B cell (primary cell): ENCODE data around the gene PLCB1. TPM values are rescaled to one million over a fixed set of nuclear protein-coding genes. Genes with fewer than 3 reads are reported as not detected.

Source experiments
- ATAC-seq: fragments of 200-7000 bp; cut with Tn5 transposase; one replicate; pipeline ENCODE4 v1.10.0; 2021; ENCODE audit warnings: low read depth, mild to moderate bottlenecking, moderate number of reproducible peaks, moderate library complexity
- CTCF ChIA-PET: fragments of 350-600 bp; sonication (Branson Sonifier 250); formaldehyde crosslinking; loops from one replicate; lab custom pipeline; 2021; ENCODE audit warnings: antibody characterized with exemption, inconsistent platforms; lab: Charles Lee
- POLR2A ChIA-PET: fragments of 350-600 bp; sonication (Branson Sonifier 250); formaldehyde crosslinking; loops from one replicate; lab custom pipeline; 2021; ENCODE audit warnings: antibody characterized with exemption; lab: Charles Lee
- DNase-seq: peaks from one replicate; pipeline ENCODE4 v3.0.0; 2013
- H2AFZ ChIP-seq: 2 replicates; pipeline ENCODE4 v1.6.1; 2012; ENCODE audit warnings: mild to moderate bottlenecking, low read depth, low read length; ENCODE audit not compliant: insufficient read depth, poor library complexity, severe bottlenecking
- H3K27ac ChIP-seq, 2 donors: 1 replicate in 1 of 2; 2 replicates in 1 of 2; pipeline ENCODE4 v1.5.1; 2012 to 2013; ENCODE audit warnings: low read length in 2 of 2, mild to moderate bottlenecking in 2 of 2, moderate library complexity in 1 of 2
- H3K27me3 ChIP-seq, 4 experiments: fragments of 200-600 bp in 1 of 4; sonication (generic) in 1 of 4; replicated peaks in 1 of 4; 1 replicate in 2 of 4; 2 replicates in 2 of 4; pipeline versions ENCODE4 v1.6.1 to v1.7.0; 2013 to 2016; ENCODE audit warnings: low read length in 3 of 4, mild to moderate bottlenecking in 2 of 4, mixed read lengths in 1 of 4, moderate library complexity in 1 of 4; ENCODE audit not compliant: insufficient read depth in 4 of 4, control insufficient read depth in 3 of 4; ENCODE audit errors: control extremely low read depth in 1 of 4
- H3K36me3 ChIP-seq, 2 experiments: replicated peaks in 1 of 2; 1 replicate in 1 of 2; 2 replicates in 1 of 2; pipeline versions ENCODE4 v1.6.1 to v1.7.1; 2013; ENCODE audit warnings: low read length in 1 of 2; ENCODE audit not compliant: insufficient read depth in 2 of 2, control insufficient read depth in 1 of 2; ENCODE audit errors: control extremely low read depth in 1 of 2, extremely low read depth in 1 of 2
- H3K4me1 ChIP-seq, 2 donors: fragments of 200-600 bp in 1 of 2; sonication (generic) in 1 of 2; 1 replicate in 1 of 2; 2 replicates in 1 of 2; pipeline versions ENCODE4 v1.5.1 to v1.6.1; 2013 to 2017; ENCODE audit warnings: low read length in 2 of 2; ENCODE audit not compliant: control insufficient read depth in 2 of 2, insufficient read depth in 2 of 2
- H3K4me2 ChIP-seq: replicated peaks from 2 replicates; pipeline ENCODE3; 2012; ENCODE audit warnings: mild to moderate bottlenecking, low read depth, low read length; ENCODE audit not compliant: poor library complexity, severe bottlenecking
- H3K4me3 ChIP-seq, 5 experiments: fragments of 200-600 bp in 1 of 5; sonication (generic) in 1 of 5; 1 replicate in 3 of 5; 2 replicates in 2 of 5; pipeline versions ENCODE4 v1.5.1 to v1.7.0; 2011 to 2016; ENCODE audit warnings: low read length in 4 of 5, mild to moderate bottlenecking in 4 of 5, low read depth in 2 of 5, control low read depth in 1 of 5, moderate library complexity in 1 of 5; ENCODE audit not compliant: insufficient read depth in 1 of 5; ENCODE audit errors: control extremely low read depth in 1 of 5, extremely low read depth in 1 of 5
- H3K79me2 ChIP-seq: fragments of 200-600 bp; sonication (generic); one replicate; pipeline ENCODE4 v1.6.0; 2016; ENCODE audit warnings: low read length; ENCODE audit not compliant: control insufficient read depth, insufficient read depth
- H3K9ac ChIP-seq: fragments of 200-600 bp; sonication (generic); 2 replicates; pipeline ENCODE4 v1.6.1; 2017; ENCODE audit warnings: mild to moderate bottlenecking, low read length, moderate library complexity
- H3K9me3 ChIP-seq, 3 donors: one replicate each; pipeline versions ENCODE4 v1.6.1 to v1.7.1; 2013; ENCODE audit warnings: low read length in 2 of 3; ENCODE audit not compliant: control insufficient read depth in 2 of 3, insufficient read depth in 1 of 3; ENCODE audit errors: control extremely low read depth in 1 of 3
- H4K20me1 ChIP-seq: 2 replicates; pipeline ENCODE4 v1.6.0; 2012; ENCODE audit warnings: mild to moderate bottlenecking, low read length; ENCODE audit not compliant: insufficient read depth, control insufficient read depth, poor library complexity, severe bottlenecking
- H3K27ac Mint-ChIP-seq: one replicate; pipeline ENCODE4 v1.8.0; 2021; ENCODE audit warnings: mixed read lengths
- H3K27me3 Mint-ChIP-seq: one replicate; pipeline ENCODE4 v1.8.0; 2021; ENCODE audit warnings: mixed read lengths
- H3K4me1 Mint-ChIP-seq: one replicate; pipeline ENCODE4 v1.8.0; 2021; ENCODE audit warnings: mixed read lengths
- H3K4me3 Mint-ChIP-seq: one replicate; pipeline ENCODE4 v1.8.0; 2021; ENCODE audit warnings: mixed read lengths
- H3K9me3 Mint-ChIP-seq: one replicate; pipeline ENCODE4 v1.8.0; 2022; ENCODE audit warnings: mixed read lengths; ENCODE audit not compliant: insufficient read depth
- CTCF ChIP-seq: fragments of 200-600 bp; IDR thresholded peaks from one replicate; pipeline ENCODE4 v1.8.0; 2022; ENCODE audit warnings: antibody characterized with exemption, mild to moderate bottlenecking
- EZH2 ChIP-seq: IDR thresholded peaks from 2 replicates; pipeline ENCODE4 v1.6.1; 2012; ENCODE audit warnings: borderline replicate concordance, low read depth, mild to moderate bottlenecking, moderate library complexity, low read length; ENCODE audit not compliant: insufficient read depth, poor library complexity, severe bottlenecking
- WGBS: methylation state at CpG from one replicate; pipeline ENCODE4 v1.1.5; 2013; ENCODE audit warnings: missing lambda C conversion rate; ENCODE audit not compliant: insufficient coverage; 5-methylcytosine and 5-hydroxymethylcytosine counted together
- intact Hi-C: fragments of 100-400 bp; cut with micrococcal nuclease; formaldehyde crosslinking; loops from one replicate; pipeline ENCODE4 v1.10.0; 2022
- polyA plus RNA-seq: library from polyadenylated mRNA; depleted of rRNA; stranded (reverse); fragments of >200 nt; gene quantifications from 2 replicates; pipeline ENCODE4 v1.2.3, GENCODE V29; 2012
- total RNA-seq, 2 donors: library from RNA; stranded (reverse); fragments of 120-200 nt in 1 of 2; gene quantifications; 1 replicate in 1 of 2; 2 replicates in 1 of 2; pipeline versions ENCODE4 v1.2.3 to v1.2.4, GENCODE V29; 2013 to 2022

PLCB1 gene
- total and polyA plus RNA-seq, 2 donors (not counting 1 experiment from before 2014, with no cell fraction given), result 0.18 to 0.47 TPM

GRCh38 chr20:8903655-8904605 lies 771.9 kb downstream of the PLCB1 start:
- WGBS, result no CpG with 5 or more reads among the region's 2 CpGs
- POLR2A ChIA-PET, result no interaction called here
- CTCF ChIA-PET, result no interaction called here

GRCh38 chr20:8909596-8909995 lies 777.5 kb downstream of the PLCB1 start:
- no peaks in the 10 kb centered on the region for H3K79me2 ChIP-seq
- intact Hi-C loops, result no loop called here
- no peak overlapping the region for H3K27ac Mint-ChIP-seq
- no peak overlapping the region for H3K4me3 Mint-ChIP-seq
- CTCF ChIA-PET, result no interaction called here
- H3K4me3 ChIP-seq, result no peak overlapping the region
- no peaks in the 10 kb centered on the region for H3K27me3 Mint-ChIP-seq
- POLR2A ChIA-PET, result no interaction called here
- DNase-seq (no peak), ATAC-seq (no peak)
- H2AFZ ChIP-seq, result no peak overlapping the region
- no peaks in the 10 kb centered on the region for H3K9me3 ChIP-seq
- H3K27ac ChIP-seq, result no peak overlapping the region
- no peaks in the 10 kb centered on the region for H4K20me1 ChIP-seq
- no peak overlapping the region for H3K4me2 ChIP-seq
- no peak overlapping the region for H3K9ac ChIP-seq
- no peaks in the 10 kb centered on the region for H3K4me1 ChIP-seq
- no peaks in the 10 kb centered on the region for H3K36me3 ChIP-seq
- TF ChIP-seq EZH2, result no peak
- TF ChIP-seq CTCF, result no peak
- H3K9me3 Mint-ChIP-seq, result peaks cover 2% of the 10 kb centered on the region
- H3K4me1 Mint-ChIP-seq, result no peaks in the 10 kb centered on the region
- H3K27me3 ChIP-seq, result no peaks in the 10 kb centered on the region

More at GRCh38 chr20:8903655-8904605, 771.9 kb downstream of the PLCB1 start:
- Mint-ChIP-seq H3K9me3 (peaks cover 4% of the 10 kb centered on the region), H3K27me3 (no peaks in the 10 kb centered on the region), H3K4me1 (no peaks in the 10 kb centered on the region), H3K4me3 (no peak overlapping the region), H3K27ac (no peak overlapping the region)
- Histone ChIP-seq H3K4me3 (no peak overlapping the region), H4K20me1 (no peaks in the 10 kb centered on the region), H3K36me3 (no peaks in the 10 kb centered on the region), H2AFZ (no peak overlapping the region), H3K4me2 (no peak overlapping the region), H3K4me1 (no peaks in the 10 kb centered on the region), H3K79me2 (no peaks in the 10 kb centered on the region), H3K9me3 (peaks cover 0 to 3% (median 0%) of the 10 kb centered on the region in 3 donors), H3K9ac (no peak overlapping the region), H3K27ac (no peak overlapping the region), H3K27me3 (no peaks in the 10 kb centered on the region)
- DNase-seq (no peak), ATAC-seq (no peak)
- intact Hi-C loops, result no loop called here
- TF ChIP-seq EZH2, result no peak
